HT-29 (cell line): ENCODE measurements around the gene BNIP3. TPM values are rescaled to one million over a fixed set of nuclear protein-coding genes. Genes with fewer than 3 reads are reported as not detected.
"Not testable (repeated sequence)": the region's sequence is repeated elsewhere in the genome, so short reads cannot be mapped to it uniquely, and the experiment has no call there.

ENCODE experiments used
- DNase-seq: peaks from one replicate; pipeline ENCODE4 v3.0.0-alpha.2; 2015; ENCODE audit warnings: low spot score
- total RNA-seq: library from RNA; depleted of rRNA; stranded (reverse); fragments of >200 nt; shearing (Covaris generic); gene quantifications from 2 replicates; pipeline ENCODE4 v1.2.3, GENCODE V29; 2014; rRNA removed

BNIP3 gene
- total RNA-seq, 1 experiment from 2014 or later, result not detected

GRCh38 chr10:131930150-131930549 is 51.6 kb downstream of the BNIP3 start:
- DNase-seq, result no peak

DNA sequence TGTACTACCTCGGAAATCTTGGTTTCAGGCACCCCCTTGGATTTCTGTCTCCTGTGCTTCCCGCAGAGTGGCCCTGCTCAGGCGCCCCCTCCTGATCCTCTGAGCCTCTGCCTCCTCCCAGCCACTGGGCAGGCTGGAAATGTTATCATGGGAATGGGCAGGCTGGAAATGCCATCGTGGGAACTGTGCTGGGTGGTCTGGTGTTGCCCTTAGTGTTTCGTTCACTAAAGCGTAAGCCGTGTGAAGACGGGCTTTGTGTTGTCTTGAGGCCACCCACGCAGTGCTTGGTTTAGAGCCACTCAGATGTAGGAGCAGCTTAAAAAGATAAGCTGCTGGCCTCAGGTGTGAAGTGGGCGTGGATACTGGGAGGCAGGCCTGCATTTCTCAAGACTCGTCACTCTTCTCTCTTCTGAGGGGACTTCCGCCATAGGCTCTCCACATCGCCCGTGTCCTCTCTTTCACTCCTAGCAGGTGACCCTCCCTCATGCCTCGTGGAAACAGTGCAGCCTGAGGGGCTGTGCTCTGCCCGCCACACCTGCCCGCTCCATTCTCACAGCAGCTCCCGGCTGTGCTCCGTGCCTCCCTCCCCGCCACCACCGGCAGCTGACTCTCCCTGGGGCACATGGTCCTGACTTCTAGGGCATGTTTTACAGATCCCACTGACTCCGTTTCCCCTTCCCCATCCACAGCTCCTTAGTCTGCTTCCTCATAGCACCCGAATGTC is 52.4 kb downstream of the BNIP3 start:
- no peak for DNase-seq

GRCh38 chr10:131928248-131929095 is 53.3 kb downstream of the BNIP3 start:
- DNase-seq, result no peak

GRCh38 chr10:131926743-131927595 is 54.8 kb downstream of the BNIP3 start:
- no peak for DNase-seq

- DNase-seq, result no peak
These were observed 55.5 kb downstream of the BNIP3 start for GRCh38 chr10:131926253-131926652.

DNA sequence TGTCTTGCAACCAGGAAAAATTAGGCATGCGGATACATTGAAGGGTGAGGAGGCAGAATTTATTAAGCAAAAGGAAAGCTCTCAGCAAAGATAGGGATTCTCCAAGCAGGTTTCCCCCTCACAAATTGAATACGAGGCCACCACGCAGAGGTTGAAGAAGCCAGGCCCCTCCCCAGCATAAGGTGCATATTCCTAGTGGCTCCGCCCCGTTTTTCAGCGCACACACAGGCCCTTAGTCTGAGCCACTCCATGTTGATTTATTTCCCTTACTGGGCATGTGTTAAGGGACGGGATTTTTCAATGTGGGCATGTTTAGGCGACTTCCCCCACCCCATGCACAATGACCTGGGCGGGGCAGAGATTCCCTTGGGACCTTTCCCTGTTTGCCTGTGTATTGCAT is 56.0 kb downstream of the BNIP3 start:
- DNase-seq, result no peak

- DNase-seq, result no peak
These were observed 56.6 kb downstream of the BNIP3 start for GRCh38 chr10:131925011-131925649.

- DNase-seq, result no peak
These were observed 58.5 kb downstream of the BNIP3 start for GRCh38 chr10:131923038-131923756.

DNA sequence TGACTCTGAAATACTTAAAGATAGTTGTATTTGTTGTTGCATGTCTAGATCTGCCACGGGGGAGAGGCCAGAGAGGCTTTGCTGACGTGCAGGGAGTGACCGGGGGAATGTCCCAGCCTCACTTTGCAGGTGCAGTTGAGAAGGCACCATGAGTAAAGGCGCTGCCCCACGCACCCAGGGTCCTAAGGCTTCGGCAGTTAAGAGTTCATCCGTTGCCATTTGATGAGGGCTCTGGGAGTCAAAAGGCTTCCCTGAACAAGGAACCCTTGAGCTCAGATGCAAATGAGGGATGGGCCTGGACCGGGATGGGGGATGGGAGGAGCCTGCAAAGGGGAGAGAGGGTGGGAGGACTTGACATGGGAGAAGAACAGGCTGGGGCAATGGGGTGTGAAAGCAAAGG is 60.5 kb downstream of the BNIP3 start:
- DNase-seq, result no peak

- DNase-seq, result no peak
These were observed 61.0 kb downstream of the BNIP3 start for GRCh38 chr10:131920693-131921092.

DNA sequence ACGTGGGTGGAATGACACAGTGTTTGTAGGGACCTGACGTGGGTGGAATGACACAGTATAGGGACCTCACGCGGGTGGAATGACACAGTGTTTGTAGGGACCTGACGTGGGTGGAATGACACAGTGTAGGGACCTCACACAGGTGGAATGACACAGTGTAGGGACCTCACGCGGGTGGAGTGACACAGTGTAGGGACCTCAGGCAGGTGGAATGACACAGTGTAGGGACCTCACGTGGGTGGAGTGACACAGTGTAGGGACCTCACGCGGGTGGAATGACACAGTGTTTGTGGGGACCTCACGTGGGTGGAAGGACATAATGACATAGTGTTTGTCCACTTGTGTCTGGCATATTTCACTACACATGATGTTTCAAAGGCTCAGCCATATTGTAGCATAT is 61.6 kb downstream of the BNIP3 start:
- no peak for DNase-seq

DNA sequence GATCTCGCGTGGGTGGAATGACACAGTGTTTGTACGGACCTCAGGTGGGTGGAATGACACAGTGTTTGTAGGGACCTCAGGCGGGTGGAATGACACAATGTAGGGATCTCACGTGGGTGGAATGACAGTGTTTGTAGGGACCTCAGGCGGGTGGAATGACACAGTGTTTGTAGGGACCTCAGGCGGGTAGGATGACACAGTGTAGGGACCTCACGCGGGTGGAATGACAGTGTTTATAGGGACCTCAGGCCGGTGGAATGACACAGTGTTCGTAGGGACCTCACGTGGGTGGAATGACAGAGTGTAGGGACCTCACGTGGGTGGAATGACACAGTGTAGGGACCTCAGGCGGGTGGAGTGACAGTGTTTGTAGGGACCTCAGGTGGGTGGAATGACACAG is 62.3 kb downstream of the BNIP3 start:
- DNase-seq, result not testable (repeated sequence)

Other genes starting within 250 kb of the BNIP3 start
- 30.3 and 37.5 TPM in 2 replicates for gene PPP2R2D, start 80.9 kb downstream of the BNIP3 start, total RNA-seq
- gene JAKMIP3, start 84.0 kb upstream of the BNIP3 start, total RNA-seq, result 0.08 TPM in 1 of 2 replicates, not detected in the other
- 0.05 TPM in 1 of 2 replicates, not detected in the other for gene DPYSL4, start 205.0 kb upstream of the BNIP3 start, total RNA-seq